GM12801 (cell line): ENCODE results near the gene CNP.

Experiments
- CTCF ChIP-seq: IDR thresholded peaks from one replicate; pipeline ENCODE4 v1.5.1; 2011; ENCODE audit warnings: control low read depth; ENCODE audit not compliant: insufficient read length; ENCODE audit errors: extremely low read depth

CNP gene

DNA sequence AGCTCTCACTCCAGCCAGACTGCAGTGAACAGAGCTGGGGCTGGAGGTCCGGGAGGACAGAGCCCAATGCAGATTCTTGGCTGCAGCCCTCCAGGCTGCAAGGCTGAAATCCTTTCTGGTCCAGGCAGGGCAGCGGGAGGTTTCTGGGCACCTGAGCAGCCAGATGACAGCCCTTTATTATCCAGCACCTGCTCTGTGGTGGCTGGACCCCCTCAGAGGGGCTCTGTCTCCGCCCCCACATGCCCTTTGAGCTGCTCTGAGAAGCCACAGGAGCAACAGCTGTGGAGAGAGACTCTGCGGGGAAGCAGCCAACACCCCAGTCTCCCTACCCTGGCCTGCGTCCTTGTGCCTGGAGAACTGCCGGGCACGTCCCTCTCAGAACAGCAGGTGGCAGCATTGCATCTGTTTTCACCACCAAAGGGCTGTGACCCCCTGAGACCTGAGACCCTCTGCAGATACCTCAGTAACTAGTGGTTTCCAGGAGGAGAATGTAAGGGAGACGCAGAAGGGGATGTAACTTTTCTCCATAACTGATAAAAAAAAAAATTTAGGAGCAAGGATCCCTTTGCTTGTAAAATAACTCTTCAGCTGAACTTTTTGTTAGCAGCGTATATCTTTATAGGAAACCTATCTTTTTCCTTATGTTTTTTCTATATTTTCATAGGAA, 3.7 kb upstream of the CNP start:
- no peak for TF ChIP-seq CTCF

GRCh38 chr17:41965694-41966462, 717 bp upstream of the CNP start:
- no peak for TF ChIP-seq CTCF

DNA sequence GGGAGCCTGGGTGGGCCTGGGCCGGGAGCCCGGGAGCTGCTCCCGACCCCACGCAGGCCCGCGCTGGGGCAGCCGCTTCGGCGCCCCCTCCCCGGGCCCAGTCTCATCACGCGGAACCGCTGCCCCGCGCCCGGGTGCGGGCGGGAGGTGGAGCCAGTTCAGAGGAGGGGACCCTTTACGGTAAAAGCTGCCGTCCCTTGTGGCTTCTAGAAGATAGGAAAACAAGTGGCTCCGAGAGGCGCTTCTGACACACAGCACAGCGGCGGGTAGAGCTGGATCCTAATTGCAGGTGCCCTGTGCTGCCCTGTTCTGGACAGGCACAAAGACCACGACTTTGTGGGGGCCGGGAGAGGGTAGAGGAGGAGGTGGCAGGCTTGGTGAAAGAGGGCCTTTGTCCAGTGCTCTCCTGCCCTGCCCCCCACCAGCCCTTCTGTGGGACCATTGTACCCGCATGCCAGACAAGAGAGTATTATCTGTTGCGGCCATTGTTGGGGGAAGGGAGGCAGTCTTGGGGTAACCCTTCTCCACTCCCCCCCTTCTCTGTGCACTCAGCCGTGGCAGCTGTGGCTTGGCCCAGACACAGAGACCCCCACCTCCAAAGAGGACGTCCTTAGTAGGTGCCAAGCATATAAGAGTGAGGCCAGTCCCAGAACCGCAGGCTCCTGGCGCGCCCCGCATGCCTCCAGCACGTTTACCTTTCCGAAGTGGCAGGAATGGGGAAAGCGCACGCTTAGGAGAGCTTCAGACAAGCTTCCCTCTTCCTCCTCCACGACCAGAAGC, 736 bp downstream of the CNP start:
- TF ChIP-seq CTCF = no peak

- TF ChIP-seq CTCF = no peak
Observed at GRCh38 chr17:41967921-41968578, 1.5 kb downstream of the CNP start.

- no peak for TF ChIP-seq CTCF
Observed at GRCh38 chr17:41968676-41969075, 2.1 kb downstream of the CNP start.

DNA sequence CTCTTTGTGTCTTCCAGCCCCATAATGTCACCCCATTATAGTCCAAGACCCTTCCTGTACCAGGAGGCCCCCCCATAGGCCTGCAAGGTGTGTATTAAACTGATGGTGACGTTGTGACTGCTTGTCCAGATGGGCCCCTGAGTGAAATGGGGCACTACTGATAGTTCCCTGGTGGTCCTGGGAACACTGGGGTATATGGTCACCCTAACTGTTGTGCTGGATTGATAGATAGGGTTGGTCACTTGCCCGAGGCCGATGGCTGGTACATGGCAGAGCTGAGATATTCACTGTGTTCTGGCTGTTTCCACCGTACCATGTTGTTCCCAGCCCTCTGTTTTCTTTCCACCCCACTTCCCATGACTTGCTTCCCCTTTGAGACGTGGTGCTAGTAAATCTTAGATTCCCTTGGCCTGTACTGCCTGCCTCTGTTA, 4.3 kb downstream of the CNP start:
- no peak for TF ChIP-seq CTCF
